Heart left ventricle (tissue), 16 donors: ENCODE data around the gene IL17REL. TPM values are rescaled to one million over a fixed set of nuclear protein-coding genes. Genes with fewer than 3 reads are reported as not detected.

ENCODE experiments used
- ATAC-seq, 4 donors: fragments of 200-7000 bp; cut with Tn5 transposase; one replicate each; pipeline ENCODE4 v1.9.1; 2020 to 2022; ENCODE audit warnings: moderate library complexity in 4 of 4, mild to moderate bottlenecking in 3 of 4, moderate number of reproducible peaks in 1 of 4
- DNase-seq, 5 donors: peaks; one replicate each; pipeline ENCODE4 v3.0.0-alpha.2; 2020
- H3K27ac ChIP-seq, 12 donors: fragments of 200-600 bp; sonication (generic) in 4 of 12; one replicate each; pipeline versions ENCODE4 v1.5.0 to v1.8.0; 2016 to 2022; ENCODE audit warnings: mild to moderate bottlenecking in 2 of 12
- H3K27me3 ChIP-seq, 9 donors: fragments of 200-600 bp; sonication (generic) in 2 of 9; one replicate each; pipeline versions ENCODE4 v1.5.1 to v1.8.0; 2016 to 2022; ENCODE audit warnings: mild to moderate bottlenecking in 3 of 9
- H3K36me3 ChIP-seq, 9 donors: fragments of 200-600 bp; sonication (generic) in 2 of 9; one replicate each; pipeline versions ENCODE4 v1.5.0 to v1.8.0; 2018 to 2022; ENCODE audit warnings: mild to moderate bottlenecking in 2 of 9
- H3K4me1 ChIP-seq, 12 donors: fragments of 200-600 bp; sonication (generic) in 4 of 12; one replicate each; pipeline versions ENCODE4 v1.5.0 to v1.8.0; 2016 to 2022; ENCODE audit warnings: mild to moderate bottlenecking in 3 of 12
- H3K4me3 ChIP-seq, 12 donors: fragments of 200-600 bp; sonication (generic) in 4 of 12; one replicate each; pipeline versions ENCODE4 v1.5.0 to v1.8.0; 2017 to 2022; ENCODE audit warnings: mild to moderate bottlenecking in 9 of 12, moderate library complexity in 4 of 12
- H3K9me3 ChIP-seq, 12 donors: fragments of 200-600 bp; sonication (generic) in 4 of 12; one replicate each; pipeline versions ENCODE4 v1.5.0 to v1.8.0; 2016 to 2022; ENCODE audit warnings: mild to moderate bottlenecking in 1 of 12
- POLR2A ChIP-seq, 2 donors: fragments of 450-650 bp; IDR thresholded peaks; one replicate each; pipeline ENCODE4 v1.6.1; 2017; ENCODE audit warnings: antibody characterized with exemption in 2 of 2, mild to moderate bottlenecking in 2 of 2, moderate library complexity in 2 of 2
- WGBS, 4 donors: extraction: QIAGEN DNeasy Blood & Tissue Kit in 2 of 4; methylation state at CpG; one replicate each; pipeline versions ENCODE4 v1.1.5 to v1.1.7; 2013 to 2018; 5-methylcytosine and 5-hydroxymethylcytosine counted together
- intact Hi-C, 10 donors: fragments of 100-400 bp; cut with DNase I; formaldehyde crosslinking; loops; one replicate each; pipeline versions ENCODE4 v1.11.1 to v1.14.2; 2022
- polyA plus RNA-seq, 2 donors: library from polyadenylated mRNA; stranded (reverse); fragments of 200-250 nt; gene quantifications; one replicate each; pipeline ENCODE4 v1.2.3, GENCODE V29; 2013
- total RNA-seq, 9 donors: library from RNA; depleted of rRNA in 2 of 9; stranded (reverse); fragments of >200 nt in 2 of 9; fragmentation: NEBNext Ultra II Directional in 3 of 9; extraction: Animal tissue kit (Norgen Biotek cat#: 25700) in 3 of 9; gene quantifications; one replicate each; pipeline versions ENCODE4 v1.1.0 to v1.2.4, GENCODE V29; 2016 to 2023
- TF ChIP-seq, protein P1 (sequence below), 12 donors: fragments of 200-600 bp; sonication (generic) in 4 of 12; IDR thresholded peaks; one replicate each; pipeline versions ENCODE4 v1.5.0 to v1.8.0; 2018 to 2022; ENCODE audit warnings: antibody characterized with exemption in 12 of 12, mild to moderate bottlenecking in 5 of 12
- donor health status: ischemic (EF 13 %, LVEDD 7.1; RV severe dilation, severe dysfunction).
- donor health status: healthy with polysubstance abuse.
- donor health status: DM: no; HTN: yes; CAD: no.
- donor health status: DM: no; HTN: no; CAD: no.
- donor health status: ischemic (EF 25% LVEDD 6.9; RV normal size, moderate dysfunction).
- donor health status: ischemic (EF 25% LVEDD 5.7; RV mildly dilated, moderate dysfunction).
- donor health status: healthy.
- donor health status: DM: yes; HTN: yes; CAD: no.
- donor health status: ischemic (EF 35%, LVEDD 5.7; RV mildly dilated, moderate dysfunction).
- donor health status: nonischemic (EF 11% LVEDD 7.7; RV severe dilation, severe dysfunction).
- donor health status: DM: yes; HTN: yes; CAD: no.
- donor health status: PGD.
- donor health status: ischemic (EF 29% LVEDD 5.4; RV normal size, mild dysfunction).
- donor health status: nonischemic (EF 23%, LVEDD 6.1; RV moderate dilation, normal function).

IL17REL gene
- total and polyA plus RNA-seq, 11 donors, result not detected

DNA sequence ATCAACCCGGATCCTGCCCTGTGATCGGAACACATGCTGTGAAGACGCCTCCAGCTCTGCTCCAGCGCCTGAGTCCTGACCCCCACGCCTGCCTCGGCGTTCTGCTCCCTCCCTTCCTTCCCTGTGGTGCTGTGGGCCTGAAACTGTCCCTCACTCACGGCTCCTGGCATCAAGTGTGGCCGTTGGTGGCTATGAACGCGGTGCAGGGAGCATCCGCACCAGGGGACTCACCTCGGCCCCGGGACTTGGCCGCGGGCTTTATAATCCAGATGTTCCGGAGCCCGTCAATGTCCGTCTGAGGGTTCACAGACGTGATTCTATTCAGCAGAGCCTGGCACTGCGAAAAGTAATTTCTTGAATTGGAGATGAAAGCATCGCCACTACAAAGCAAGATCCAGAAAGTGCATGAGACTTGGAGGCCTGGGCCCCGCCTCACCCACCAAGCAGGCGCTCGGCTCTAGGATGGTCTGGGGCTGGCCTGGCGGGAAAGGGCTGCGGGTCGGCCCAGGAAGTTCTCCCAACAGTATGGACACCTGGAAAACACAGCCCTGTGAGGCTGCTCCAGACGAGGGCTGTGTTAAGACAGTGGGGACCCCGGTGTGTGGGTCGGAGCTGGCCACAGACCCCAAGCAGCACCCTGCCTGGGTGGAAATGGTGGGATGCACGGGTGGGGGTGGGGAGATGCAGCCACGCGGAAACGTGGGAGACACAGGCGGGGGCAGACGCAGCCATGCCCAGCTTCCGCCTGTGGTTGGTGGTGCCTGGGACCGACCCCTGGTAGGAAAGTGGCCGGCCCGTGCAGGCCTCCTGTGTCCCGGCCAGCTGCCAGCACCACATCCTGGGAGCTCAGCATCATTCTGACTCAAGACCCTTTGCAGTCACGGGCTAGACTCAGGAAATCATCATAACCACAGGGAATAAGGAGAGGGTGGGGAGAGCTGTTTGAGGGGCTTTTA is 21.8 kb upstream of the IL17REL start:
- H3K27me3 ChIP-seq, result peaks cover 0 to 40% (median 11%) of the 10 kb centered on the region in 9 donors
- H3K4me1 ChIP-seq, result peaks cover 0 to 10% (median 4%) of the 10 kb centered on the region in 12 donors
- H3K4me3 ChIP-seq, result no peak overlapping the region
- peaks cover 0 to 14% (median 3%) of the 10 kb centered on the region in 12 donors for H3K9me3 ChIP-seq
- 70 to 79% (median 75%) methylated on average over 41 to 43 of the region's 43 CpGs for WGBS, 4 donors
- intact Hi-C loops, result loop anchor here in 8 of 10 donors (5.0 to 10.0 kb wide), 5 partner anchors 42 to 270 kb away; no protein-coding TSS in a partner anchor
- ATAC-seq (no peak), DNase-seq (no peak)
- no peaks in the 10 kb centered on the region for H3K36me3 ChIP-seq
- no peak overlapping the region for H3K27ac ChIP-seq
- TF ChIP-seq, protein P1, sequence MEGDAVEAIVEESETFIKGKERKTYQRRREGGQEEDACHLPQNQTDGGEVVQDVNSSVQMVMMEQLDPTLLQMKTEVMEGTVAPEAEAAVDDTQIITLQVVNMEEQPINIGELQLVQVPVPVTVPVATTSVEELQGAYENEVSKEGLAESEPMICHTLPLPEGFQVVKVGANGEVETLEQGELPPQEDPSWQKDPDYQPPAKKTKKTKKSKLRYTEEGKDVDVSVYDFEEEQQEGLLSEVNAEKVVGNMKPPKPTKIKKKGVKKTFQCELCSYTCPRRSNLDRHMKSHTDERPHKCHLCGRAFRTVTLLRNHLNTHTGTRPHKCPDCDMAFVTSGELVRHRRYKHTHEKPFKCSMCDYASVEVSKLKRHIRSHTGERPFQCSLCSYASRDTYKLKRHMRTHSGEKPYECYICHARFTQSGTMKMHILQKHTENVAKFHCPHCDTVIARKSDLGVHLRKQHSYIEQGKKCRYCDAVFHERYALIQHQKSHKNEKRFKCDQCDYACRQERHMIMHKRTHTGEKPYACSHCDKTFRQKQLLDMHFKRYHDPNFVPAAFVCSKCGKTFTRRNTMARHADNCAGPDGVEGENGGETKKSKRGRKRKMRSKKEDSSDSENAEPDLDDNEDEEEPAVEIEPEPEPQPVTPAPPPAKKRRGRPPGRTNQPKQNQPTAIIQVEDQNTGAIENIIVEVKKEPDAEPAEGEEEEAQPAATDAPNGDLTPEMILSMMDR (IDR thresholded peaks at IDR 0.05), result no peak
- no peak for TF ChIP-seq POLR2A (IDR thresholded peaks at IDR 0.05)

DNA sequence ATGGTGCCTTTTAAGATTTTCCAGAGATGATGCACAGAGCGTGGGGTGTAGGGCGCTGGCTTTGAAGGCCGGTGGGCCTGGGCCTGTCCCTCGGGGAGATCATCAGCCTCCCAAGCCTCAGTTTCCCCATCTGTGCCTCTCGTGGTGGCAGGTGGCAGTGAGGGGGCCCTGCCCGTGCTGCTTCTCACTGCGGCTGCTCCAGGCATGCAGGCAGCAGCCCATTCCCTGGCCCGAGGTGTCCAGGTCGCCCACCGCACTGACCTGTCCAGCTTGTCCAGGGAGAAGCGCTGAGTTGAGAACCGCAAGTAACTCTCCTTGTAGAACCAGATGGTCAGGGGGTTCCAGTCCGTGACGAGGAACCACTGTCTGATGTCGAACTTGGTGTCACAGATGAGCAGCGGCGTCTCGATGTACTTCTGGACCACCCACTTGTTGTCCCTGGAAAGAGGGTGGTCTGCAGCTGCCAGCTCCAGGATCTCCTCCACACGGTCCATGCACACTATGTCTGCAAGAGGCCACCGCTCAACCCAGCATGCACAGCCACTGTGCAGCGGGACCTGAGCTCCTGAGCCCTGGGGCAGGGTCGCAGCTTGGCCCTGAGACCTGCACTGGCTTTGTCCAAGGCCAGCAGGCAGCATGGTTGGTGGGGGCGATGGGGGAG is 20.5 kb upstream of the IL17REL start:
- peaks cover 0 to 2% (median 0%) of the 10 kb centered on the region in 12 donors for H3K9me3 ChIP-seq
- H3K27ac ChIP-seq, result no peak overlapping the region
- DNase-seq (no peak), ATAC-seq (no peak)
- 82 to 90% (median 87%) methylated on average over 16 to 23 of the region's 23 CpGs for WGBS, 4 donors
- H3K36me3 ChIP-seq, result no peaks in the 10 kb centered on the region
- TF ChIP-seq POLR2A (IDR thresholded peaks at IDR 0.05), result no peak
- H3K4me1 ChIP-seq, result peaks cover 0 to 10% (median 4%) of the 10 kb centered on the region in 12 donors
- intact Hi-C loops, result loop anchor here in 8 of 10 donors (5.0 to 10.0 kb wide), 5 partner anchors 41 to 268 kb away; no protein-coding TSS in a partner anchor
- peaks cover 0 to 42% (median 11%) of the 10 kb centered on the region in 9 donors for H3K27me3 ChIP-seq
- no peak overlapping the region for H3K4me3 ChIP-seq

DNA sequence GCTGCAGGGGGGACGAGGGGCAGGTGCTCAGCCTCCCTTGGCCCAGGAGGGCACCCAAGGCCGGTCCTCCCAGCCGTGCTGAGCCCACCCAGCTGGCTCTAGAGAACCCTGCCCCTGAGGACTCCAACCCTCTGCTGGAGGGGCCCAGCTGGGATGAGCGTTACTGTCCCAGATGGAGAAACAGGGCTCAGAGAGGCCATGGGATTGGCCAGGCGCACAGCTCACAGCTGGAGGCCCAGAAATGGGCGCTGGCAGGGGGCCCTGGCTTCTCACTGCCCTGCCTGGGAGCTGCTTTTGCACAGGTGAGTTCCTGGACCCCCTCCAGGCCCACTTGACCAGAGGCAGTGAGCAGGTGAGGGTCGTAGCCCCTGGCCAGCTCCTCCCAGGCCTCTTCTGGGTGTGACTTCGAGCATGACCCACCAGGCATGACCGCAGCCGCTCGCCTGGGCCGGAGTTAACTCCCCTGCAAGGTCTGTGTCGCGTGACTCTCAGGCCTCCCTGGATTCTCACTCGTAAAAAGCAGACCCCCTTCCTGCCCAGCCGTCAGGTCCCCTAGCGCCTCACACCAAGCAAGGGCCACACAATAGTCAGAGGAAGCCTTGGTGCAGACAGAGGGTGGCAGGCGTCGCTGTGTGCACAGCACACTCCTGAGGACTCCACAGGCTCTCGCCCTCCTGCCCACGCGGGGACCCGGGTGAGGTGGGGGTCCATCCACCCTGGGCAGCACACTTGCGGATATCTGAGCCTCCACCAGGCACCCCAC is 19.7 kb upstream of the IL17REL start:
- intact Hi-C loops, result loop anchor here in 8 of 10 donors (5.0 to 10.0 kb wide), 5 partner anchors 40 to 267 kb away; no protein-coding TSS in a partner anchor
- no peak overlapping the region for H3K4me3 ChIP-seq
- 79 to 96% (median 81%) methylated on average over 10 to 24 of the region's 24 CpGs for WGBS, 4 donors
- H3K9me3 ChIP-seq, result no peaks in the 10 kb centered on the region
- ATAC-seq (no peak), DNase-seq (peak in 1 of 5 donors; percentile 16)
- peaks cover 0 to 47% (median 11%) of the 10 kb centered on the region in 9 donors for H3K27me3 ChIP-seq
- H3K36me3 ChIP-seq, result no peaks in the 10 kb centered on the region
- peaks cover 0 to 10% (median 4%) of the 10 kb centered on the region in 12 donors for H3K4me1 ChIP-seq
- no peak overlapping the region for H3K27ac ChIP-seq
- no peak for TF ChIP-seq POLR2A (IDR thresholded peaks at IDR 0.05)
- TF ChIP-seq, protein P1 (IDR thresholded peaks at IDR 0.05), result no peak
